Uterus (tissue), 4 donors: Measurements from ENCODE around the gene CFAP70. TPM values are rescaled to one million over a fixed set of nuclear protein-coding genes. Genes with fewer than 3 reads are reported as not detected.

Experiments used
- DNase-seq, 2 donors: peaks; one replicate each; pipeline ENCODE4 v3.0.0-alpha.2; 2019 to 2020
- H3K27ac ChIP-seq, 2 donors: fragments of 200-600 bp; sonication (generic); 1 replicate in 1 of 2; 2 replicates in 1 of 2; pipeline ENCODE4 v1.5.1; 2016 to 2018
- H3K27me3 ChIP-seq, 2 donors: fragments of 200-600 bp; sonication (generic); one replicate each; pipeline ENCODE4 v1.5.1; 2018 to 2019; ENCODE audit warnings: control low read depth in 1 of 2
- H3K36me3 ChIP-seq, 2 donors: fragments of 200-600 bp; sonication (generic); one replicate each; pipeline ENCODE4 v1.5.1; 2019; ENCODE audit warnings: control low read depth in 1 of 2
- H3K4me1 ChIP-seq, 2 donors: fragments of 200-600 bp; sonication (generic); one replicate each; pipeline ENCODE4 v1.5.1; 2018 to 2019; ENCODE audit warnings: control low read depth in 1 of 2
- H3K4me3 ChIP-seq, 2 donors: fragments of 200-600 bp; sonication (generic); 1 replicate in 1 of 2; 2 replicates in 1 of 2; pipeline ENCODE4 v1.5.1; 2018 to 2019; ENCODE audit warnings: mild to moderate bottlenecking in 1 of 2
- H3K9me3 ChIP-seq, 2 donors: fragments of 200-600 bp; sonication (generic); one replicate each; pipeline ENCODE4 v1.5.1; 2019; ENCODE audit warnings: control low read depth in 1 of 2
- POLR2A ChIP-seq, 2 donors: fragments of 450-650 bp; IDR thresholded peaks; one replicate each; pipeline ENCODE4 v1.6.1; 2016; ENCODE audit warnings: antibody characterized with exemption in 2 of 2, mild to moderate bottlenecking in 1 of 2, moderate library complexity in 1 of 2
- intact Hi-C: fragments of 100-400 bp; cut with DNase I; formaldehyde crosslinking; loops from one replicate; pipeline ENCODE4 v1.15.1; 2023; ENCODE audit warnings: low total_unique reads
- total RNA-seq, 4 donors: library from RNA; depleted of rRNA in 3 of 4; stranded (reverse); fragments of >200 nt in 3 of 4; gene quantifications; one replicate each; pipeline versions ENCODE4 v1.1.0 to v1.2.4, GENCODE V29; 2014 to 2023
- TF ChIP-seq, protein P1 (sequence below), 4 experiments: fragments of 200-600 bp in 2 of 4; fragments of 450-650 bp in 2 of 4; sonication (generic) in 2 of 4; IDR thresholded peaks; one replicate each; pipeline ENCODE4 v1.5.1; 2016 to 2019; ENCODE audit warnings: antibody characterized with exemption in 4 of 4, mild to moderate bottlenecking in 2 of 4, moderate library complexity in 1 of 4
- donor health status: DM: yes; HTN: yes; CAD: no.

CFAP70 gene
- total RNA-seq, 4 donors from 2014 or later = 1.5 to 11.3 (median 3.0) TPM

DNA sequence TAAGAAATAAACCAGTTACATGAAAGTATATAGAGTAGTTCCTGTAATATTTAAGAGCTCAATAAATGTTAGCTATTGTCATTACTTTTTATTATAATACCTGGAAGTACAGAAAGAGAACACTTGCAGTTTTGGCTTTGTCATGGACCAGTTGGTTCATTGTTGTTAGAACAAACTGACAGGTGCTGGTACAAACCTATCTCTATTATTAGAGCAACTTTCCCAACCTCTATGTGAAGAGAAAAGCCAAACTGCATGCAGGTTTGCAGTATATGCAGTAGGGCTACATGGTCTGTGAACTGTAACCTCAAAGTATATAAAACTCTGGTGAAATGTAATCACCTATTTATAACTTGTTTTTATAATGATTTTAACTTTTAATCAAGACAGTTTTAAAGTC lies 132.0 kb downstream of the CFAP70 start:
- Histone ChIP-seq H3K4me1 (no peaks in the 10 kb centered on the region), H3K27ac (no peak overlapping the region), H3K9me3 (no peaks in the 10 kb centered on the region), H3K27me3 (no peaks in the 10 kb centered on the region), H3K4me3 (no peak overlapping the region), H3K36me3 (no peaks in the 10 kb centered on the region)
- TF ChIP-seq POLR2A (IDR thresholded peaks at IDR 0.05) = no peak
- TF ChIP-seq, protein P1, sequence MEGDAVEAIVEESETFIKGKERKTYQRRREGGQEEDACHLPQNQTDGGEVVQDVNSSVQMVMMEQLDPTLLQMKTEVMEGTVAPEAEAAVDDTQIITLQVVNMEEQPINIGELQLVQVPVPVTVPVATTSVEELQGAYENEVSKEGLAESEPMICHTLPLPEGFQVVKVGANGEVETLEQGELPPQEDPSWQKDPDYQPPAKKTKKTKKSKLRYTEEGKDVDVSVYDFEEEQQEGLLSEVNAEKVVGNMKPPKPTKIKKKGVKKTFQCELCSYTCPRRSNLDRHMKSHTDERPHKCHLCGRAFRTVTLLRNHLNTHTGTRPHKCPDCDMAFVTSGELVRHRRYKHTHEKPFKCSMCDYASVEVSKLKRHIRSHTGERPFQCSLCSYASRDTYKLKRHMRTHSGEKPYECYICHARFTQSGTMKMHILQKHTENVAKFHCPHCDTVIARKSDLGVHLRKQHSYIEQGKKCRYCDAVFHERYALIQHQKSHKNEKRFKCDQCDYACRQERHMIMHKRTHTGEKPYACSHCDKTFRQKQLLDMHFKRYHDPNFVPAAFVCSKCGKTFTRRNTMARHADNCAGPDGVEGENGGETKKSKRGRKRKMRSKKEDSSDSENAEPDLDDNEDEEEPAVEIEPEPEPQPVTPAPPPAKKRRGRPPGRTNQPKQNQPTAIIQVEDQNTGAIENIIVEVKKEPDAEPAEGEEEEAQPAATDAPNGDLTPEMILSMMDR (IDR thresholded peaks at IDR 0.05) = no peak
- intact Hi-C loops = no loop called here
- DNase-seq = no peak

DNA sequence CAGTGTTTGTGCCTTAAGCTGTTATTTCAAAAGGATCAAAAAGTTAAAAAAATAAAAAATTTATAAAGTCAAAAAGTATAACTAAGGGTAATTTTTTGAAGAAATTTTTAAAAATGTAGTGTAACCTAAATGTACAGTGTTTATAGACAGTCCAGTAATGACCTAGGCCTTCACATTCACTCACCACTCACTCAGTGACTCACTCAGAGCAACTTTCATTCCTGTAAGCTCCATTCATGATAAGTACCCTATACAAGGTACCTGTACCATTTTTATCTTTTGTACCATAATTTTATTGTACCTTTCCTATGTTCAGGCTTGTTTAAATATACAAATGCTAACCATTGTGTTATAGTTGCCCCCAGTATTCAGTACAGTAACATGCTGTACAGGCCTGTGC lies 133.1 kb downstream of the CFAP70 start:
- no peak overlapping the region for H3K27ac ChIP-seq
- no peaks in the 10 kb centered on the region for H3K27me3 ChIP-seq
- no peaks in the 10 kb centered on the region for H3K4me1 ChIP-seq
- H3K9me3 ChIP-seq = no peaks in the 10 kb centered on the region
- no peak for DNase-seq
- intact Hi-C loops = no loop called here
- no peak overlapping the region for H3K4me3 ChIP-seq
- TF ChIP-seq, protein P1 (IDR thresholded peaks at IDR 0.05) = no peak
- no peak for TF ChIP-seq POLR2A (IDR thresholded peaks at IDR 0.05)
- no peaks in the 10 kb centered on the region for H3K36me3 ChIP-seq

DNA sequence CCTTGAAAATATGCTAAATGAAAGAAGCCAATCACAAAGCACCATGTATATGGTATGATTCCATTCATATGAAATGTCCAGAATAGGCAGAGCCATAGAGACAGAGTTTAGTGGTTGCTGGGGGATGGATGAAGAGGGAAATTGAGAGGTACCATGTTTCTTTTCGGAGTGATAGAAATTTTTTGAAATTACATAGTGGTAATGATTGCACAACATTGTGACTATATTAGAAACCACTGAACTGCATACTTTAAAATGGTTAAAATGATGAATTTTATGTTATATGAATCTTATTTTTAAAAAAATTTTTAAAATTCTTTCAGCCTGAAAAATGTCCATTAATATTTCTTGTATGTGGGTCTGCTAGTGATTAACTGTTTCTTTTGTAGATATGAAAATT lies 137.7 kb downstream of the CFAP70 start:
- no peak for TF ChIP-seq POLR2A (IDR thresholded peaks at IDR 0.05)
- TF ChIP-seq, protein P1 (IDR thresholded peaks at IDR 0.05) = no peak
- Histone ChIP-seq H3K4me1 (no peaks in the 10 kb centered on the region), H3K4me3 (no peak overlapping the region), H3K27me3 (no peaks in the 10 kb centered on the region), H3K36me3 (no peaks in the 10 kb centered on the region), H3K27ac (no peak overlapping the region), H3K9me3 (no peaks in the 10 kb centered on the region)
- DNase-seq = no peak
- intact Hi-C loops = no loop called here

DNA sequence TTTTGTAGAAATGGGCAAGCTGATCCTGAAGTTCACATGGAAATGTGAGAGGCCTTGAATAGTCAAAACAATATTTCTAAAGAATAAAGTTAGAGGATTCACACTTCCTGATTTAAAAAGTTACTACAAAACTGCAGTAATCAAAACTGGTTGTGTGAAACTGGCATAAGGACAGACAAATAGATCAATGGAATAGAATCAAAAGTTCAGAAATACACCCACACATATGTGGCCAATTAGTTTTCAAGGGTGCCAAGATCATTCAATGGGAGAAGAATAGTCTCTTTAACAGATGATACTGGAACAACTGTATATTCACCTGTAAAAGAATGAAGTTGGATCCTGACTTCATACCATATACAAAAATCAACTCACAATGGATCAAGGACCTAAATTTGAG lies 139.3 kb downstream of the CFAP70 start:
- H3K36me3 ChIP-seq = no peaks in the 10 kb centered on the region
- H3K27me3 ChIP-seq = no peaks in the 10 kb centered on the region
- TF ChIP-seq, protein P1 (IDR thresholded peaks at IDR 0.05) = no peak
- no peak for TF ChIP-seq POLR2A (IDR thresholded peaks at IDR 0.05)
- H3K4me3 ChIP-seq = no peak overlapping the region
- DNase-seq = no peak
- H3K4me1 ChIP-seq = no peaks in the 10 kb centered on the region
- no peak overlapping the region for H3K27ac ChIP-seq
- no peaks in the 10 kb centered on the region for H3K9me3 ChIP-seq
- intact Hi-C loops = no loop called here

DNA sequence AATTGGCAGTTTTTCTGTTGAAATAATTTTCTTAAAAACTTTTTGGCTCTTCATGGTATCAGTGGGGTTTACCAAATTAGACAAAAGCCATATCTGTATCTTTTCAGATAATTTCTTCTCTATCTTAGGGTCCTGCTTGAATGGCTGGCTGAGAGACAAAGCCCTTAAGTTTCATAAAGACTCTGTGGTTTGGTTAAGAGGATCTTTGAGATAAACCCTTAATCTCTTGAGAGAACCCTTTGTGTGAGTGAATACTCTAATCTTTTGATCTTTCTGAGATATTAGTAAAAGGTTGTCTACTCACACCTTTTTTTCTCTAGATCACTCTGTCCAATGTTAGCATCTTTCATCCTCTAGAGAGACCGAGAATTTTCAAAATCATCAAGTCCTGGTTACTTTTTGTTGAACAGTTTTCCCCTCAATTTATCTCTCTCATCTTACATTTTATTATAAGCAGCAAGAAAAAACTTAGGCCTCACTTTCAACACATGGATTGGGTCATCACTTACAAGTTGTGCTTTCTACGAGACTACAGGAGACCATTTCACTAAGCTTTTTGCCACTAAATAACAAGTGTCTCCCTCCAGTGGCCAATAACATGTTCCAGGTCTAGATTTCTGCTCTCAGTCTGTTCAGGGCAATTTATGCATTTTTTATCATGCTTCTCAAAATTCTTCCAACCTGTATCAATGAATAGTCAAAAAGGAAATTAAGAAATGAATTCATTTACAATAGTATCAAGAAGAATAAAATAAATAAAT lies 140.1 kb downstream of the CFAP70 start:
- intact Hi-C loops = no loop called here
- Histone ChIP-seq H3K9me3 (no peaks in the 10 kb centered on the region), H3K36me3 (no peaks in the 10 kb centered on the region), H3K4me3 (no peak overlapping the region), H3K4me1 (no peaks in the 10 kb centered on the region), H3K27ac (no peak overlapping the region), H3K27me3 (no peaks in the 10 kb centered on the region)
- DNase-seq = no peak
- TF ChIP-seq, protein P1 (IDR thresholded peaks at IDR 0.05) = peak in 1 of 4 experiments; percentile 3
- no peak for TF ChIP-seq POLR2A (IDR thresholded peaks at IDR 0.05)
